ENCODE data around the gene CDH3.

CDH3 gene

DNA sequence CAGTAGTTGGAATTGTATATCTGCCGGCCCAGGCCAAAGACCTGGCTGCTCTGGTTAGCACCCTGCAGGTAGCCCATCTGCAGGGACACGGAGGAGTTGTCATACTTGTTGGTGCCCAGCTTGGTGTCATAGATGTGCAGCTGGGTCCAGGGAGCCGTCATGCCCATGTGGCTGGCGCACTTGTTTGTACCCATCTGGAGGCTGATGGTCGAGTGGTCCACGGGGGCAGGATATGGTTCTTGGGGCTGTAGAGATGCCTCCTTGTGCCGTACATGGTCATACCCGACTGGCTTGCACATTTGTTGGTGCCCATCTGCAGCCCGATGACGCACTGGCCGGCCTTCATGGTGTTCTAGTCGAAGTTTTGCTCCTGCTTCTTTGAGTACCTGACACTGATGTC lies 6.0 kb downstream of the CDH3 start:
- DNase-seq (ENCODE audit: low read depth in 2 of 2), result no peak

DNA sequence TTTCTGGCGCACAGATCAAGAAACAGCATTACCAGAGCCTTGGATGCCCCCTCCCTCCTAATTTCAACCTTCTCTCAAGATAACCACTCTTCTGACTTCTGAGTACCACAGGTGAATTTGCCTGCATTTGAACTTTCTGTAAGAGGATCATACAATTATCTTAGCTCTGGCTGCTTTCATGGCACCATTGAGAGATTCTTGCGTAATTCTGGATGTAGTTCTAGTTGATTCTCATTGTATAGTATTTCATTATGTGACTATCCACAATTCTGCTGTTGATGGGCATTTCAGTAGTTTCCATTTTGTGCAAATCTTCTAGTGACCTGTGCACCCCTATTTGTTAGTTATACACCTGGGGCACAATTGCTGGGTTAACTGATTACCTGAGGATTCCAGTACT lies 7.5 kb downstream of the CDH3 start:
- DNase-seq (ENCODE audit: low read depth in 2 of 2), result no peak

DNA sequence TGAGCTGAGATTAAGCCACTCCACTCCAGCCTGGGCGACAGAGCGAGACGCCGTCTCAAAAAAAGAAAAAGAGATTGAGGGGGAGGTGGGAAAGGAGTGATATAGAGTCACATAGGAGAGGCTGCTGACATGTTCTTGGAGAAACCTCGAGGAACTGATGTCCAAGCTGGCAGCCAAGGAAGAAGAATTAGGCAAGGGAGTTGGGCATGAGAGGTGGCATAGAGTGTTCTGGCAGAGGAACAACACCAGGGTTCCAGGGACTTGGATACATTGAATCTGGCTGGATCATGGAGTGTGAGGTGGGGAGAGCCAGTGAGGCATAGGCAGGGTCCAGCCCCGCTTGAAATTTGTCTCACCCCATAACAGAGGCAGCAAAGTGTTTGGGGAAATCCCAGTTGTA lies 10.7 kb downstream of the CDH3 start:
- DNase-seq (ENCODE audit: low read depth in 2 of 2), result no peak

DNA sequence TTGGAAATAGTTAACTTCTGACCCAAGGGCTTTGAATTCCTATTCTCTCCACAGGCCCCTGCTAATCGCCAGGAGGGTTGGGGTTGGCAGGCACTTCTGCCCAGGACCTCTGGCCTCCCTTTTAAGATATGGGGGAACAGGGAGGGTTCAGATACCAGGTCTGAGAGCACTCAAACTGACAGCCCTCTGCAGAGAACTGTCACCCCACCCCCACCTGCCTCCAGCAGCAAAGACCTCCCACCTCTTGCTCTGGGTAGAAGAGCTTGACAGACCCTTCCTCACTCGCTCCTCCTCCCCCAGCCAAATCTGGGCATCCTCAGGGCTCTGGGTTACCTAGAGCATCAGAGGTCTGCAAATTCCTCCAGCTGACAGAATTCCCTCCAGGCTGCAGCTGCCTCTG lies 11.6 kb downstream of the CDH3 start:
- no peak for DNase-seq (ENCODE audit: low read depth in 2 of 2)

DNA sequence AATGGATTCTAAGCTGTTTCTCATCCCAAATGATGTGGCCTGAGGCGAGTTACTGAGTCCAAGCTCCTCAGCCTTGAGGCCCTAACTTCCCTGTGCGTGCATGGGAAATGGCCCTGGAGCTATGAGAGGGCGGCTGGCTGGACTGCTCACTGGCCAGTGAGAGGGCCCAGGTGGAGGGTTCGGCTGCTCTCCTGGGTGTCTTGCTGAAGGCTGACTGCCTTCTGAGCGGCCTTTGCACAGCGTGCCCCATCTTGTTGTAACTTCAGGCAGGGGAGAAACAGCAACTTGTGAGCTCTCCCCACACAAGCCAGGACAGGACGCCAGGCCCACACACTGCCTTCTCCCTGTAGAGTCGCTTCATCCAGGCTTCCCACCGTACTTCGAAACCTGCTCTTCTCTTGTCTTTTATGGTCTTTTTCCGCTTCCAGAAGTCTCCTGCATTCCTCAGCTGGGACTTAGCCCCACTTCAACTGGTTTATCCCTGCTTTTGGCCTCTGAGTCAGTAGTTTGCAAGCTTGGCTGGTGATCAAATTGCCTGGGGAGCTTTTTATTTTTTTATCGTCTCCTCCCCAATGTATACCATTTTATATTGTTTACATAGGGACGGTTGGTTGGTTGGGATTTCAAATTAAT lies 13.3 kb downstream of the CDH3 start:
- DNase-seq (ENCODE audit: low read depth in 2 of 2), result no peak

DNA sequence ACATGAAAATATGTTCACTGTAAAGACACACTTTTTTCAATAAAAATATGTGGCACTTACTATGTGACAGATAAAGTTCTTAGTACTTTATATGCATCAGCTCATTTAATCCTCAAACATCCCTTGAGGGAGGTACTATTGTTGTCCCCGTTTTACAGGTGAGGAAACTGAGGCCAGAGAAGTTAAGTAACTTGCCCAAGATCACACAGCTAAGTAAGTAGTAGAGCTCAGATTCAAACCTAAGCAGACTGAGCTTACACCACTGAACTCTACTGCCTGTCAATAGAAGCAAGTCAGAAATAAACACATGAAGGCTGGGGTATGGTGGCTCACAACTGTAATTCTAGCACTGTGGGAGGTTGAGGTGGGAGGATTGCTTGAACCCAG lies 13.9 kb downstream of the CDH3 start:
- no peak for DNase-seq (ENCODE audit: low read depth in 2 of 2)

DNA sequence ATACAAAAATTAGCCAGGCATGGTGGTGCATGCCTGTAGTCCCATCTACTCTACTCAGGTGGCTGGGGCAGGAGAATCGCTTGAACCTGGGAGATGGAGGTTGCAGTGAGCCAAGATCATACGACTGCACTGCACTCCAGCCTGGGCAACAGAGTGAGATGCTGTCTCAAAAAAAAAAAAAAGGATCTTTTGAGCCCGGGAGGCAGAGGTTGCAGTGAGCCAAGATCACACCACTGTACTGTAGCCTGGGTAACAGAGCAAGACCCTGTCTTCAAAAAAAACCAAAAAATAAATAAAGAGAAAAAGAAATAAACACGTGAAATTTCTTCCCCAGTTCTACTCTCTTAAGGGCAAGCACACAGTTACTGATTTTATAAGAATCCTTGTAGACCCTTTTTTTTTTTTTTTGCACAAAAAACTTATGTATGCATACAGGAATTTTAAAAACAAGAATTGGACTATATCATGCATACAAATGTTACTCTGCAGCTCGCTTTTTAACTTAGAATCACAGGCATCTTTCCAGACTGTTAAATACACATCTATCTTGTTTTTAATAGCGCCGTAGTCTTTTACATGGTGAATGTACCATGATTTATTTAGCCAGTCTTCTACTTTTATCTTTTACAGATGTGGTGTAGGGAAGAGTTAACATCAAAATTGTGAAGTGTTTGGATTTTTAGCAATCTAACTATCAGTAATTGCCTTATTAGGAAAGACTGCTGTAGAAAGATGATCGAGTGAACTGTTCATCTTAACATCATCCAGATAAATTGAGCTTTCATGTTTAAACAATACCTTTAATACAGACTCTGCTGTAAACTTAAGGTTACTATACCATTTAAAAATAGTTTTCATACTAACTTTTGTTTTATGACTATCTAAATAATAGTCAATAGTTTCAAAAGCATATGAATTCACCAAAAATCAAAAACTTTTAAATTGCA lies 14.6 kb downstream of the CDH3 start:
- no peak for DNase-seq (ENCODE audit: low read depth in 2 of 2)

DNA sequence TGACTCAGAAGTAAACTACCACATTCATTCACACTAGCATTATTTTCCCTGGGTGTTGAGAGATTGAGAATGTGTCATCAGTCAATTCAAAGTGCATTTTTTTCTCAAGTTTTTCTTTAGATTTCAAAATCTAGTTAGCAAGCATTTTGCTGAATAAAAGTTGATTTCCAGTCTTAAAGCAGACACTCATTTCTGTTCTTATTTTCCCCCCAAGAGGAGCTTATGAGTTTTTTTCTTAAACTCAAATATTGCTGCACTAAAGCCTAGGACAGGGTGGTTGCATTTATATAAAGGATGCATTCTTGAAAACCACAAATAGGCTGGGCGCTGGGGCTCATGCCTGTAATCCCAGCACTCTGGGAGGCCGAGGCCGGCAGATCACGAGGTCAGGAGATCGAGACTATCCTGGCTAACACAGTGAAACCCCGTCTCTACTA lies 15.3 kb downstream of the CDH3 start:
- DNase-seq (ENCODE audit: low read depth in 2 of 2), result no peak

DNA sequence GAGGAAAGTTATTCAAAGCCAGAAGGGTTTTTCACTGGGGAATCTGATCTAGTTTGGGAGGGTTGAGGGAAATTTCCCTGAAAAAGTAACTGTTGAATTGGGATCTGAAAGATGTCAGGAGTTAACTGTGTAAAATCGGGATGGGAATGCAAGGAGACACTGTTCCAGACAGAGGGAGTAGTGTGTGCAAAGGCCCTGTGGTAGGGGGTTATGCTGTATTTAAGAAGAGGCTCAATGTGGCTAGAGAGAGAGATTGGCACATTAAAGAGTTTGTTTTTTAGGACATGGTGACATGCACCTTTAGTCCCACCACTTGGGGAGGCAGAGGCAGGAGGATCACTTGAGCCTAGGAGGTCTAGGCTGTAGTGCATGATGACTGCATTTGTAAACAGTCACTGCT lies 16.9 kb downstream of the CDH3 start:
- no peak for DNase-seq (ENCODE audit: low read depth in 2 of 2)

DNA sequence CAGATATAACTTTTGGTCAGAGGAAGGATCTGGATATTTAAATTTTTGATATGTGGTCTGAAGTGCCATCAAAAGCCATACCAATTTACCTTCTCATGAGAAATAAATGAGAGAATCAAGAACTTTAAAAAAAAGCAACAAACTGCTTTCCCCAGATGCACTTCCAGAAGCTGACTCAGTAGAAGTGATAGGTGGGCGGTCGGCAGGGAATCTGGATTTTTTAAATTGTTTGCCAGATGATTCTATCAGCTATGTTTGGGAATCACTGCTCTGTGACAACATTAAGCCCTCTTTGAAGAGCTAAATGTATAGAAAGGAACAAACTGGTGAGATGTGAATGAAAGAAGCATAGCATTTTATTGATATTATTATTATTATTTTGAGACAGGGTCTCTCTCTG lies 19.2 kb downstream of the CDH3 start:
- no peak for DNase-seq (ENCODE audit: low read depth in 2 of 2)

DNA sequence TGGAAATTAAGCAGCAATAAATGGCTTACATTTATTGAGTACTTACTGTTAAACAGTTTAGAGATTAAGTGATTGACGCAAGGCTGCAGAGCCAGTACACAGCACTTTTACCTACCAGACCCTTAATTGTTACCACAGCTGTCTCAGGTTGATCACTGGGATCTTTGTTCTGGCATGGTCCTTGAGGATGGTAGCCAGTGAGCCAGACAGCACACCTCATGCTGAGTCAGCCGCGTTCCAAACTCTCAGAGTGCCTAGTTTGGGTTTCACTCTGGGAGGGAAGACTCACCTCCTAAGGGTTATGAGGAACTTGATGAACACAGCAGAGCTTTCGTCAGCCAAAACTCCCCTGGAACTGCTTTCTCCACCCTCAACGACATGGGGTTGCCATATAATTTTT lies 20.4 kb downstream of the CDH3 start:
- DNase-seq (ENCODE audit: low read depth in 2 of 2), result no peak

DNA sequence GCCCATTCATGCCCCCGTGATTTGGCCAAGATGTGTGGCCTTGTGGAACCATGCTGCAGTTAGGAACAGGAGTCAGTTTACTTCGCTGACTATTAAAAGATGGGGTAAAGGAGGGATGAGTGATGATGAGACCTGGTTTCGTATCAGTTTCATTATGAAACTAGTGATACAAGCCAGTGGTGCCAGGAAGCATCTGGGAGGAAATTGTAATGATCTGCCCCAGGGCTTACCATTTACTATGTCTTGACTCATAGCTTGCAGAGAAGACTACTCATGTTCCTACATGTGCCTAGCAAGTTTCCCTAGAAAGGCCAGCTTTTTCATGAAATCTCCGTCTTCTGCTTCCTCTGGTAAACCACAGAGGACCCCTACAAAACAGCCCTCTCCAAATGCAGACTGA lies 23.2 kb downstream of the CDH3 start:
- DNase-seq (ENCODE audit: low read depth in 2 of 2), result no peak

DNA sequence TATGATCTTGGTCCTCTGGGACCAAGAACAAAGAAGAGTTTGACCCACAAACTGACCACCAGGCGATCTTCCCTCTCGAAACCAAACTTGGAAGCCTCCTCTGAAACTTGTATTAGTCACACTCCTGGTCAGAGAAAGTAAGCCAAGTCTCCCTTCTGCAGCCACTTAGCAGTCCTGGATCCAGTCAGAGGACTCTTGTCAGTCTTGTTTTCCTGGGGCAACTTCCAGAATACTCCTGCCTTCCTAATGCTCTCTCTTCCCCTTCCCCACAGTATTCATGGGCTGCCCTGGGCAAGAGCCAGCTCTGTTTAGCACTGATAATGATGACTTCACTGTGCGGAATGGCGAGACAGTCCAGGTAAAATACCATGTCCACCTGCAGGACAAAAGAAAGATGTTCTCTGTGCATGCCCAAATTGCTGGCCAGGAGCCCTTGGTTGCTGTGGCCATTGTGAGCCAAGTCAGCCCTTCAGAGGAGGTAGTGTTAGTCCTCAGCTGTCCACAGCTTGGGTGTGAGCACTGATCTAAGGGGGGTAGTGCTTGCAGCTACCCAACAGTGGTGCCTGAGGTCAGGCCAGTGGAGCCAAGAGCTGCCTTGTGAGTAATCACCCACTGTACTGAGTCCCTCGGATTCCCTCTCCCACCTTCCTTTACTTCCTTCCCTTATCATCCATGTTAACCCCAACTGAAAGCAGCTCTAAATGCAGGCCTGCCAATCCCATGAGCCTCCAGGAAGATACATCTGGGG lies 31.2 kb downstream of the CDH3 start:
- DNase-seq (ENCODE audit: low read depth in 2 of 2), result no peak

DNA sequence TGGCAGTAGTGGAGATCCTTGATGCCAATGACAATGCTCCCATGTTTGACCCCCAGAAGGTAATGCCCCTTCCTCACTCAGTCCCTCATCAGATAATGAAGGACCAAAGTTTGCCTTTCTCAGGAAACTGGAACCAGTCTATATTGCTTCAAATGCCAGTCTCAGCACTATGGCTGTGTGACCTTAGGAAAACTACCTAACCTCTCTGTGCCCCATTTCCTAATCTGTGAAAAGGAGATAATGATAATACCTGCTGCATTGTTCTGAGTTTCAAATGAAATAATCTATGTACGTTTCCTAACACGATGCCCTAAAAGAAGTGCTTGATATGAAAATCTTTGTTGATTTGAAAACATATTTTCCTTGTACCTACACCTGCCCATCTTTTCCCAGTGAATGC lies 35.9 kb downstream of the CDH3 start:
- DNase-seq (ENCODE audit: low read depth in 2 of 2), result no peak

DNA sequence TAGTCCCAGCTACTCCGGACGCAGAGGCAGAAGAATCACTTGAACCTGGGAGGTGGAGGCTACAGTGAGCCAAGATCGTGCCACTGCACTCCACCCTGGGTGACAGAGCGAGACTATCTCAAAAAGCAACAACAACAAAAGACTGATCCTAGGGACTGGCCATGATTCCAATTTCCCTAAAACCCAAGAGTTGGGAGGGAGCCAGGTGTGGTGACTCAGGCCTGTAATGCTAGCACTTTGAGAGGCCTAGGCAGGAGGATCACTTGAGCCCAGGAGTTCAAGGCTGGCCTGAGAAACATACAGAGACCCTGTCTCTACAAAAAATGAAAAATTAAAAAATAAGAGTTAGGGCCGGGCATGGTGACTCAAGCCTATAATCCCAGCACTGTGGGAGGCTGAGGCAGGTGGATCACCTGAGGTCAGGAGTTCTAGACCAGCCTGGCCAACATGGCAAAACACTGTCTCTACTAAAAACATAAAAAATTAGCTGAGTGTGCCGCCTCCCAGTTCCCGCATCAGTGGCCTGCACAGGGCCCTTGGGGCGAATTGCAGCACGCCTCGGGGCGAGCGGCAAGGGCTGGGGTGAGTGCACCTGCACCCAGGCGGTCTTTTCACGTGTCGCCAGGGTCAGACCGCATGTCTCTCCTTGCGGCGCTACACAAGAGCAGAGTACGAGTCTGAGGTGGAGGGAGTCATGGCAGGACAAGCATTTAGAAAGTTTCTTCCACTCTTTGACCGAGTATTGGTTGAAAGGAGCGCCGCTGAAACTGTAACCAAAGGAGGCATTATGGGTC lies 40.8 kb downstream of the CDH3 start:
- DNase-seq (ENCODE audit: low read depth in 2 of 2), result no peak

DNA sequence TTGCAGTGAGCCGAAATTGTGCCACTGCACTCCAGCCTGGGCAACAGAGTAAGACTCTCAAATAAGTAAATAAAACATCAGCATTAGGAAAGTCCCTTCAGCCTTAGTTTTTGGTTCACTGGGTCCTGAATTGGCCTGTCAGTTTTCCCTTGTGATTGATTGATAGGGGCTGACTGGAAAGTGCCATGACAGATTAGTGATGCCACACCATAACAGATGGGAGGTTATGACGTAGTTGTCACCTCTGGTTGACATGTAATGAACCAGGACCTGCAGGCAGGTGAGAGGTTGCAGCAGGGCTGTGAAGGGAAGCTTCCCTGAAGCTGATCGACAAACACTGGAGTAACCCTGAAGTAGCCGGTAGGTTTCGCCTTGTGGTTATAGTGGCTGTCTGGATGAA lies 41.8 kb downstream of the CDH3 start:
- no peak for DNase-seq (ENCODE audit: low read depth in 2 of 2)

DNA sequence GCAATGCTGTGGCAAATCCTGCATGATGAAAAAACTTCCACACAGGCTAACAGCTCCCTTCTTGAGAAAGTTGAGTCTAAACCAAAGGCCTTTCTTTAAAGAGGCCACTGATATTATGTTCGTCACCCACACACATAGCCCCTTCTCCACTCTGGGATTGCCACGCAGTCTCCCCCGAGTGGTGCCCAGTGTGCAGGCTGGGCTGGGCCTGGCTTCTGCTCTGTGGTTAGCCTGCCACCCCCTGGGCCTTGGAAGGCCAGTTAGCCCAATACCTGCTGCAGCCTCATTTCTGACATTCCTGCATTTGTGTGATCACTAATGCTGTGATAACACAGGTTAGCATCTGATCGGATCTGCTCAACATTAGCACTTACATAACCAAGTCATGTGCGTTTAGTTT lies 44.8 kb downstream of the CDH3 start:
- no peak for DNase-seq (ENCODE audit: low read depth in 2 of 2)

DNA sequence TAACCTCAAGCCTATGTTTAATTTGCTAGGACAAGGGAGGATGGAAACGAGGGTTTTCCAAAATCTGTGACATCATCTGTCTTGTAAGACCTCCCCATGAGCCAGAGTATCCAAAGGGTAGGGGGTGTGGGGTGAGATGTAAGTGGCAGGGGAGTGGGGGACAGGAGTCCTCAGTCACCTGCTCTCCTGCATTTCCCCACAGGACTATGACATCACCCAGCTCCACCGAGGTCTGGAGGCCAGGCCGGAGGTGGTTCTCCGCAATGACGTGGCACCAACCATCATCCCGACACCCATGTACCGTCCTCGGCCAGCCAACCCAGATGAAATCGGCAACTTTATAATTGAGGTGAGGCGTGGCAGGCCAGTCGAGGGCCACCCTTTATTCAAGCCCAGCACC lies 50.5 kb downstream of the CDH3 start:
- DNase-seq (ENCODE audit: low read depth in 2 of 2), result no peak

DNA sequence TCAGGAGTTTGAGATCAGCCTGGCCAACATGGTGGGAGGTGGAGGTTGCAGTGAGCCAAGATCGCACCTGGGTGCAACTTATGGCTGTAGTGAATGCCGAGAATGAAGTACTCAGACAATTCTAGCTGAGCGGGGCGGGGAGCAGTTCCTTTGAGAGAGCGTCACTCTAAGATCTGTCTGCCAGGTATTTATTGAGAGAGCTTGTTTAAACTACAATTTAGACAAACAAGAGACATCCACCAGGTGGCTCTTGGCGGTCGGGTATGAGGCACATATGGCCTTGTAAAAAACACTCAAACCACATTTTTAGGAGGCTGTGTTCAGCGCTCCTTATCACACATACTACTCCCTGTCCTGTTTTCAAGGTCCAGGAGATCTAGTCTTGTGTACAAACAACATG lies 51.4 kb downstream of the CDH3 start:
- no peak for DNase-seq (ENCODE audit: low read depth in 2 of 2)

DNA sequence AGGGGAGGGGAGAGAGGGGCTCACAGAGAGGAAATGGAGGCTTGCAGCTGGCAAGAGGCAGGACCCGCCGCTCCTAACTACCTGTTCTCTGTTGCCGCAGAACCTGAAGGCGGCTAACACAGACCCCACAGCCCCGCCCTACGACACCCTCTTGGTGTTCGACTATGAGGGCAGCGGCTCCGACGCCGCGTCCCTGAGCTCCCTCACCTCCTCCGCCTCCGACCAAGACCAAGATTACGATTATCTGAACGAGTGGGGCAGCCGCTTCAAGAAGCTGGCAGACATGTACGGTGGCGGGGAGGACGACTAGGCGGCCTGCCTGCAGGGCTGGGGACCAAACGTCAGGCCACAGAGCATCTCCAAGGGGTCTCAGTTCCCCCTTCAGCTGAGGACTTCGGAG lies 53.0 kb downstream of the CDH3 start:
- DNase-seq (ENCODE audit: low read depth in 2 of 2), result no peak

DNA sequence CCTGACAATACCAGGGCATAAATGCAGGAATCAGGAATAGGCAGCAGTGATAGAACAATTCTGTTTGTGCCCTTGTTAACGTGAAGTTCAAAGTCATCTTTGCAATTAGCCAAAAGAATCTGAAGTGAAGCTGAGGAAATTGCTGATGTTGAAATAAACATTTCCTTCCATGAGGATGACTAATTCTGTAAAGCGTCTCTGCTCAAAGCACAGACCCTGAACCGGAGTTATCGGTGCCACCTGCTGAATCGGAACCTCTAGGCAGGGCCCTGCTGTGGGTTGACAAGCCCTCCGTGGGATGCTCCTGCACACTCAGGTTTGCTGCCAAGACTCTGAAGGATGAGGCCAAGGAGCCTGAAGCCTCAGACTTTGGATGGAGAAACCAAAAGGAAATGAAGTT lies 55.0 kb downstream of the CDH3 start:
- no peak for DNase-seq (ENCODE audit: low read depth in 2 of 2)

DNA sequence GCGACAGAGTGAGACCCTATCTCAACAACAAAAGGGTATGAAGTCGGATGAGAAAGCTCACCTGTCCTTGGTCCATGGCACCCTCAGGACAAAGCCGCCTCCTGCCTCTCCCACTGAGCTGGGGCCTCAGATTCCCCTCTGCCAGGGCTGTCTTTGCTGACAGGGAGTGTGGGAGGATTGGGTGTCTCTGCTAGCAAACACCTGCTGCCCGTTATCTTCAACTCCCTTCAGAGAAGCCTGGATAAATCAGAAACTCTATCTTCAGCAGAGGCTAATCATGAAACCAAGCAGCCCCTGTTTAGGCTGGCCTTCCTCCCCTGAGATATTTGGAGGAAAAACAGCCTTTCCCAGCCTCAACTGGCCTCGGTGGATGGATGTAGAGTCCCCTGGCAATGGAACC lies 55.7 kb downstream of the CDH3 start:
- DNase-seq (ENCODE audit: low read depth in 2 of 2), result no peak

All from stimulated activated CD8-positive, alpha-beta memory T cell treated with anti-CD3 and anti-CD28 coated beads, Interleukin-7, amount 100 ng/mL, for 1 hour (primary cell).